Brain microvascular endothelial cell (primary cell): ENCODE results near the gene KDELR3.

Experiments used
- DNase-seq: peaks from one replicate; pipeline ENCODE4 v3.0.0-alpha.2; 2020
- H3K27ac ChIP-seq: fragments of 250-450 bp; sonication (Bioruptor Pico); 2 replicates; pipeline ENCODE4 v1.5.1; 2020; ENCODE audit warnings: mild to moderate bottlenecking, moderate library complexity
- H3K27me3 ChIP-seq: fragments of 250-450 bp; sonication (Bioruptor Pico); replicated peaks from 2 replicates; pipeline ENCODE4 v1.5.1; 2020; ENCODE audit warnings: mild to moderate bottlenecking
- H3K36me3 ChIP-seq: fragments of 250-450 bp; sonication (Bioruptor Pico); replicated peaks from 2 replicates; pipeline ENCODE4 v1.5.1; 2020; ENCODE audit warnings: mild to moderate bottlenecking
- H3K4me3 ChIP-seq: 2 replicates; pipeline ENCODE4 v1.5.1; 2011; ENCODE audit warnings: low read depth, mild to moderate bottlenecking, control low read depth, low read length, moderate library complexity
- in situ Hi-C: cut with HindIII; loops from 2 replicates; pipeline ENCODE4 v1.10.0; 2017; ENCODE audit warnings: low sequenced_read_pairs, low pct_ligation_motif_present
- TF ChIP-seq, protein P1 (sequence below): IDR thresholded peaks from 2 replicates; pipeline ENCODE4 v1.5.1; 2011; ENCODE audit warnings: low read depth, mild to moderate bottlenecking, moderate library complexity, low read length, control low read depth, inconsistent platforms; ENCODE audit errors: missing control alignments

KDELR3 gene

DNA sequence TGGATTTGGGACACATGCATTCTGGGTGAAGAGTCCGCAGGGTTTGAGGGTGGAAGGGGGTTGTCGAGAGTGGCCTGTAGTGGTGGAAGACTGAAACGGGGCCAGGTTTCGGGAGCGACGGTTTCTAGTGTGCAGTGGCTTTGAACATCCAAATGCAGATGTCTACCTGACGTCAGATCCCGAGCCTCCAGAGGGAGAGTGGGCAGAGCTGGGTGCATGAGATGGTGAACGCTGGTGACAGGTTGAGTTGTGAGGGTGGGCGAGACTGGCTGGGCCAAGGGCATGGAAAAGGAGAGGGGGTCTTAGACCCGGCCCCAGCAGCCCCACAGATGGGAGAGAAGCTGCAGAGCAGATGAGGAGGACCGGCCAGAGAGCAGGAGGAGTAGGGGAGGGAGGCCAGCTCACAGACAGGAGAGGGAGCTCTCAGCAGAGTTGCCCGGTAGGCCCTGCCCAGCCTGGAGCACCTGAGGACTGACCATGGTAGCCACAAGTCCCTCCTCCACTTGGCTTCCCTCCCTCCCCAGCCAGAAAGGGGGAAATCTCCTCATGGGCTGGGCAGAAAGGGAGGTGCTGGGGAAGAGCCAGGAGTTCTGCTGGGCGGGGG lies 27.0 kb upstream of the KDELR3 start:
- Histone ChIP-seq H3K27ac (no peak overlapping the region), H3K36me3 (no peaks in the 10 kb centered on the region), H3K27me3 (peaks cover 7% of the 10 kb centered on the region), H3K4me3 (no peak overlapping the region)
- TF ChIP-seq, protein P1, sequence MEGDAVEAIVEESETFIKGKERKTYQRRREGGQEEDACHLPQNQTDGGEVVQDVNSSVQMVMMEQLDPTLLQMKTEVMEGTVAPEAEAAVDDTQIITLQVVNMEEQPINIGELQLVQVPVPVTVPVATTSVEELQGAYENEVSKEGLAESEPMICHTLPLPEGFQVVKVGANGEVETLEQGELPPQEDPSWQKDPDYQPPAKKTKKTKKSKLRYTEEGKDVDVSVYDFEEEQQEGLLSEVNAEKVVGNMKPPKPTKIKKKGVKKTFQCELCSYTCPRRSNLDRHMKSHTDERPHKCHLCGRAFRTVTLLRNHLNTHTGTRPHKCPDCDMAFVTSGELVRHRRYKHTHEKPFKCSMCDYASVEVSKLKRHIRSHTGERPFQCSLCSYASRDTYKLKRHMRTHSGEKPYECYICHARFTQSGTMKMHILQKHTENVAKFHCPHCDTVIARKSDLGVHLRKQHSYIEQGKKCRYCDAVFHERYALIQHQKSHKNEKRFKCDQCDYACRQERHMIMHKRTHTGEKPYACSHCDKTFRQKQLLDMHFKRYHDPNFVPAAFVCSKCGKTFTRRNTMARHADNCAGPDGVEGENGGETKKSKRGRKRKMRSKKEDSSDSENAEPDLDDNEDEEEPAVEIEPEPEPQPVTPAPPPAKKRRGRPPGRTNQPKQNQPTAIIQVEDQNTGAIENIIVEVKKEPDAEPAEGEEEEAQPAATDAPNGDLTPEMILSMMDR = no peak
- in situ Hi-C loops = no loop called here
- DNase-seq = no peak

DNA sequence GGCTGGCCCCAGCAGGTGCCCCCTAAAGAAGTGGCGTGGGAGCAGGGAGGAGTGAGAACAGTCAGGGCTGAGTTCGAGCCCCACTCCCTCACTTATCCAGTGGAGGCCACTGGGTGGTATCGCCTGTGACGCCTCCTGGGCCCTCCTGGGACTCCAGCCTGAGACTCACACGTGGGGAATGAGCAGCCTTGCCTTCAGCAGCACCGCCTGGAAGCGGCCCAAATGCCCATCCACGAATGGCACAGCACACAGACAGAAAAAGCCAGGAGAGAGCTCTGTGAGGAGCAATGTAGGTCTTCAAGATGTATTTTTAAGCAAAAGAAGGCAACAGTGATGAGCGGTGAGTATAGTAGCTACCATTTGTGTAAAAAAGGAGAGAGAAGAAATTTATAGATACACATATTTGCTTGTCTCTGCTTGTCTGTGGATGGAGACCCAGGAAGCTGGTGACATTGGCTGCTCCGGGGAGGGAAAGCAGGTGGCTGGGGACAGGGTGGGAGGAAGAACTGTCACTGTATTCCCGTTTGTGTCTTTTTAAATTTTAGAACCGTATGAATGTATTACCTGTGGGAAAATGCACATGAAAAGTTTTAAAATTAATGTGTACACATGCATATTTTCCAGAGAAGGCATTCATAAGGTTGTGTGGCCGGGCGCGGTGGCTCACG lies 26.1 kb upstream of the KDELR3 start:
- H3K4me3 ChIP-seq = no peak overlapping the region
- DNase-seq = no peak
- H3K36me3 ChIP-seq = no peaks in the 10 kb centered on the region
- H3K27me3 ChIP-seq = peaks cover 7% of the 10 kb centered on the region
- in situ Hi-C loops = no loop called here
- TF ChIP-seq, protein P1 = no peak
- no peak overlapping the region for H3K27ac ChIP-seq

DNA sequence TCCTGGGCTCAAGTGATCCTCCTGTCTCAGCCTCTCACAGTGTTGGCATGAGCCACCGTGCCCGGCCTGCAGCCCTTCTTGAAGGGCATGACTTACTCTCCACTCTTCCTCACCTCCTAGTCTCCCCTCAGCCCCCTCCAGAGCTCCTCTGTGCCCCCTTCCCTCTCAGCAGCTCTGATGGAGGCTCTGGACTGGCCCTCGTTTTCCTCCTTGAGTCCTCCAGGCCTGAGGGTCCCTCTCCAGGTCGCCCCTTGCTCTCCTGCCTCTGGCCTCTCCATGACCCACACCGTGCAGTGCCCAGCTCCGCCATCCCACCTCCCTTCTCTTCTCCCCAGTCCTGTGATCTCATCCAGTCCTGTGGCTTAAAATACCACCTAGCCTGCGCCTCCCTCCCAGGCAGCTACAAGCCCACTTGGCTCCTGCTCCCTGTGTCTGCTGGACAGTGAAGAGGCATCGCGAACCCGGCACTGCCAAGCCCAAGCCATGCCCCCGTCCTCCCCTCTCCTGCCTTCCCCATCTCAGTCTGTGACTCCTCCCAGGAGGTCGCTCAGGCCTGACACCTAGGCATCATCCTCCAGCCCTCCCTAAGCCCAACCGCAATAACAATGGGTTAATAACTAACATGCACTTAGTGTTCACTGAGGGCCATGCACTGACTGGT lies 24.8 kb upstream of the KDELR3 start:
- H3K27me3 ChIP-seq = peaks cover 7% of the 10 kb centered on the region
- in situ Hi-C loops = no loop called here
- no peaks in the 10 kb centered on the region for H3K36me3 ChIP-seq
- TF ChIP-seq, protein P1 = no peak
- no peak overlapping the region for H3K27ac ChIP-seq
- H3K4me3 ChIP-seq = no peak overlapping the region
- no peak for DNase-seq

DNA sequence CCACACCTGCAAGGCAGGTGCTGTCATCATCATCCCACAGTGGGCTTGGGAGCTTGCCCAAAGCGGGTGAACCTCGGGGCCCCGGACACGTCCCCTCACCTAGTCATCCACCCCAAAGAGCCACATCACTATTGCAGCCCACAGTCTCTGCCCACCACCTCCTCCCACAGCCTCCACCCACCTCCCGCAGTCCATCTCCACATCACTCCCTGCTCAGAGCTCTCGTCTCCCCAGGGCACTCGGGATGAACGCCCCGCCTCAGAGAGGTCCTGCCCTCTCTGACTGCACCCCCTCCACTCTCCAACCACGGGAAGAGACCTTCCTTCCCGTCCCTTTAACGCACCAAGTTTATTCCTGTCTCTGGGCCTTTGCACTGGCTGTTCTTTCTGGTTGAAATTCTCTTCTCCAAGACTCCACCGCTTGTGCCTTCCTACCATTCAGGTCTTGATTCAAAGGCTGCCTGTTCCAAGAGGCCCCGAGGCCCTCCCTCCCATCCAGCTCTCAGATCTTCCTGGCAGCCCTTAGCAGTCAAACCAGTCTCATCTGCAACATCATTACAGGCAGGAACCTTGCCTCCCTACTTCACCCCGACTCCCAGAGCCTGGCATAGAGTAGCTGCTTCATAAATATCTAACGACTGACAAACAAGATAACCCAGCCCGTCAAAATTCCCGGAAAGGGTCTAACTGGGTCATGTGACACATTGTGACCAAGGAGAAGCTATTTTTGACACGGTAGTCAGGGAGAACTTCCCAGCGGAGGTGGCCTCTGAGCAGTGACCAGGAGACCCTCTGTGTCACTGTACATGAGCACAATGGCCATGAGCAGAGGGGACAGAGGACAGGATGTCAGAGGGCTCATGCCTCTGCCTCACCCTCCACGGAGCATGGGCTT lies 24.0 kb upstream of the KDELR3 start:
- TF ChIP-seq, protein P1 = no peak
- Histone ChIP-seq H3K36me3 (no peaks in the 10 kb centered on the region), H3K27me3 (peaks cover 7% of the 10 kb centered on the region), H3K4me3 (no peak overlapping the region), H3K27ac (no peak overlapping the region)
- DNase-seq = no peak
- in situ Hi-C loops = no loop called here

DNA sequence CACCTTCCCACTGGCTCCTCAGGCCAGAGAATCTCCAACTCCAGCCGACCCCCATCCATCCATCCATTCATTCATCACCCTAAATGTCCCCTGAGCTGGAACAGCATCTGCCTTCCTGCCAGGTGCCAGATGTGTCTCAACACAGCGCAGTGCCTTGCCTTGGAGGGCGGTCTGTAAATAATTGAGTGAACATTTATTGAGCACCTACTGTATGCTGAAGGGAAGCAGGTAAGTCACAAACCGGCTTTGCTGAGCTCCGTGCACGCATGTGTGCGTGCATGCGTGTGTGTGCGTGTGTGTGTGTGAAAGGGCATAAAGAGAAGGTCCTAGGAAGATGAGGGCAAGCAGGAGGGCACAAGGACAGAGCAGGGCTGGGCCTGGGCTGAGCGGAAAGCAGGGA lies 23.1 kb upstream of the KDELR3 start:
- no peak overlapping the region for H3K27ac ChIP-seq
- no peak for DNase-seq
- peaks cover 9% of the 10 kb centered on the region for H3K27me3 ChIP-seq
- H3K4me3 ChIP-seq = no peak overlapping the region
- TF ChIP-seq, protein P1 = no peak
- H3K36me3 ChIP-seq = no peaks in the 10 kb centered on the region
- in situ Hi-C loops = no loop called here
